Stimulated activated naive CD4-positive, alpha-beta T cell (primary cell): ENCODE data around the gene PRKCE.
"Not testable (repeated sequence)": the region's sequence is repeated elsewhere in the genome, so short reads cannot be mapped to it uniquely, and the experiment has no call there.

Experiments
- DNase-seq, 6 experiments: peaks; one replicate each; lab custom pipeline; 2025; lab: John Stamatoyannopoulos, UW

The PRKCE gene

DNA sequence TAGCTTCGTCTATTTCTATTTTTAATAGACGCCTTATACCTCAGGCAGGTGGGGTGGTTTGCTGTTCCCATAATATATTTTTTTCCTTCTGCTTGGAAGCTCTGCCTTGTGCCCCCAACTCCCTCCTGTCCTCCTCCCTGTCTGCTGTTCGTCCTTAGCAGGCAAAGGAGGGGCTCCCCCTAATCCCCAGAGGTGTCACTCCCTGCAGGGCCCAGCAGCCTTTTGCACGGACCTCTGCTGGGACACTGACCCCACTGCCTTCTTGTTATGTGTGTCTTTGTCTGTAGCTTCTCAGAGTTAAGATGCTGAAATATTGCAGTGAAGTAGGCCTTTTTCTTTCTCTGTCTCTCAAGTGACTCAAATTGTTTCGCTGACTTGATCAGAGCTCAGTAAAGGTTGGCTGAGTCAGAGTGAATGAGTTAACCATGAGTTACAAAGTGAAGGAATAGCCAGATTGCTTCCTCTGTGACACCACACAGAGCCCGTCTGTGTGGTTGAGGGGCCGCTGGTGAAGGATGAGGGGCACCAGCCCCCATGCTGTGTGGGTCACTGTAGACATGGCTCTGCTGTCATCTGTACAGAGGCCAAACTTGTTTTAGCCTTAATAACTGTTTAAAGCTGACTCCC, 47.7 kb downstream of the PRKCE start:
- DNase-seq, result no peak

DNA sequence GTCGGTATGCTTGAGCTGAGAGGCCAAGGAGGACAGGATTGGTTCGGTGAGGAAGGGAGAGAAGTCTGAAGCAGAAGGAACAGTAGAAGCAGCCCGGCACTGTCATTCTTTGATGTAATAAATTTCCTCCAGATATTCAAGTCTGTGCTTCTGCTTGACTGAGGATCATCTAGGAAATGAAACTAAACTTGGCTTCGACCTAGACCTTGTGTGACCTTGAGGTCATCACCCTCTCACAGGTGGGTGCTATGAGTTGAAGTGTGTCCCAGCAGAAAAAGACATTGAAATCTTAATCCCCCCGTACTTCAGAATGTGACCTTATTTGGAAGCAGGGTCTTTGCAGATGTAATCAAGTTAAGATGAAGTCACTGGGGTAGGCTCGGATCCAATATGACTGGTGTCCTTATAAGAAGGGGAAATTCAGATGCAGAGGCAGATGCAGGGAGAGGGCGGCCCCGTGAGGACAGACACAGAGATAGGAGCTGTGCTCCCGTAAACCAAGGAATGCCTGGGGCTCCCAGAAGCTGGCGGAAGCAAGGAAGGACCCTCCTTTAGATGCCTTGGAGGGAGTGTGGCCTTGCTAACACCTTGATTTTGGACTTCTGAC, 49.0 kb downstream of the PRKCE start:
- no peak for DNase-seq

DNA sequence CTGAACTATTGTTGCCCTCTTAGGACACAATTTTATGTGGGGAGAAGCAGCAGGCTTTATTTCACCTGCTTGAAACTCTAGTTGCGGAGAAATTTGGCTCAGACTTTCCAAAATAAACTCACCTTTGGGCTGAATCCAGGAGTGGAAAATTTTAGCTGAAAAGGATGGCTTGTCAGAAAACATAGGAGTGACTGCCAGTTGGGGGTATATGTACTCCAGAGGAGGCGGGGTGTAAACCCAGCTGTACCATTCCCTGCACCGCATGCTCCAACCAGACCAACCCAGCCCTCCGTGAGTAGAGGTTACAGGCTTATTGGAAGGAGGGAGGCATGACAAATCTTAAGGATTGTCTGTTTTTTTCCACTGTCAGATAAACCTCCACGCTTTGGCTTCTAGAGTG, 53.8 kb downstream of the PRKCE start:
- no peak for DNase-seq

DNA sequence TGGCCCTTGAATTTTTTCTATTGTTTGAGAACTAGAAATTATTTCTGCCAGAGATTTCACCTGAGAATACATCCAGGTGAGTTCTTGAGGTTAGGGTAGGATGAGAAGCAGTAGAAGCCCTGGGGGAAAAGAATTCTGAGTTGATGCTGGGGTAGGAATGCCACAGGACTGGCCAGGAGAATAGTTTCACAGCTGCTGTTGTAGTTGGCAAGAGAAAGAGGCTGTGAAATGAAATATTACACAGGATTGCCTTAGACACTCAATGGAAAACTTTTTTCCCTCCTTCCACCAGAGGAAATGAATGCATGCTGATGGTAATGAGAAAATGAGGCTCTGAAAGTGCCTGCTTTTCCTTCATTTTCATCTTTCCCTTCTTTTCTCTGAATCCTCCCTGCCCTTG, 54.6 kb downstream of the PRKCE start:
- no peak for DNase-seq

DNA sequence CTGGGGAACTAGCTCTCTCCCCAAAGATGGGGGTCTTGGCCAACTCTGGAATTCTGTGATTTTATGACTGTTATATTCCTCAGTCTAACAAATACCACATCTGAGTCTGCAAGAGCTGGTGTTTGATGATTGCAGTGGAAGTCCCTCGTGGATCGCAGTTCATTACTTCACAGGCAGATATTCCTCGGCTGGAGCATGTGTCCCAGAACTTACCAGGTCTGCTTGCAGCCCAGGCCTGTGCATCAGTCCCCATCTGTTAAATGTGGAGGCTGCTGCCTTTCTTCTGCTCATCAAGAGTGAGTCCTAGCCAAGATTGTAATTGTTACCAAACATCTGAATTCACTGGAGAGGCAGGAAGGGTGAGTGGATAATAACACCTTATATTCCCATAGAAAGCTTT, 55.5 kb downstream of the PRKCE start:
- no peak for DNase-seq

DNA sequence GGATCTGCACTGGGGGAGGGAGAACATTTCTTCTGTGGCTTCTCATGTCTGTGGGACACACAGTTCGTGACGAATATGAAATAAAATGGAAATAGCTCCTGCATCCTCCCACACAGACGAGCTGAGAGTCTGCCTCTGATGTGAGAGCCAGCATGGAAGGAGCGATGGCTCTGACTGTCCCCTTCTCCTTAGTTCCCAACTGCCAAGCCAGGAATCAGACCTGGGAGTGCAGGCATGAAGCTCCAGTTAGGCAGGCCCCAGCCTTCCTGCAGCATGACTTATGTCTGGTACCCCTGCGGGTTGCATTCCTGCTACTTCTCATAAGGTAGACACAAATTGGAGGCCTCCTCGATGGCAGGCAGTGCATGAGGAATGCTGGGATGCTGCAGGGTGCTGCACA, 56.2 kb downstream of the PRKCE start:
- no peak for DNase-seq

DNA sequence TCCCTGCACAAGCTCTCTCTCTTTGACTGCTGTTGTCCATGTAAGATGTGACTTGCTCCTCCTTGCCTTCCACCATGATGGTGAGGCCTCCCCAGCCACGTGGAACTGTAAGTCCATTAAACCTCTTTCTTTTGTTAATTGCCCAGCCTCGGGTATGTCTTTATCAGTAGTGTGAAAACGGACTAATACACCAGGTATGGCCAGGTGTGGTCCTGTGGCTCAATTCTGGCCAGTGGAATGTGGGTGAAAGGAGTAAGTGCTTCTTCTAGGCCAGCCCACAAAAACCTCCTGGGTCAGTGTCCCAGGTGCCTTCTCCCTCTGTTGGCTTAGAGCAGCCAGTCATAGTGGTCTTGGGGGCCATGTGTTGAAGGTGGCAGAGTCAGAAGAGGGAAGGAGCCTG, 57.0 kb downstream of the PRKCE start:
- no peak for DNase-seq

DNA sequence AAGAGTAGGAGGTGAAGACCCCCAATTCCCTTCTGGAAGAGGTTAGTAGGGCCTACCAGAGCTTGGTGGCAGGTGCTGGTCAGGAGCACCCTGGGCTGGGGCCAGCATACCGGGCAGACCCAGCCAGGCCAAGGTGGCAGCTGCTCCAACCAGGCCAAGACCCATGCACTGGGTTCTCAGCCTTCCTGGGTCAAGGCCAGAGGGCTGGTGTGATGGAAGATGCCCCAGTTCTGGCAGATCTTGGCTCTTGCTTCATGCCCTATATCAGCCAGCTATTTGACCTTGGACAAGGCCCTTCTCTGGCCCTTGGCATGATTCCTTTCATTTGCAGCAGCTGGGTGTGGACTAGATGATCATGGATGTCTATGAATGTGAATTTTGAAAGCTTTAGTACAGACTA, 57.7 kb downstream of the PRKCE start:
- no peak for DNase-seq

DNA sequence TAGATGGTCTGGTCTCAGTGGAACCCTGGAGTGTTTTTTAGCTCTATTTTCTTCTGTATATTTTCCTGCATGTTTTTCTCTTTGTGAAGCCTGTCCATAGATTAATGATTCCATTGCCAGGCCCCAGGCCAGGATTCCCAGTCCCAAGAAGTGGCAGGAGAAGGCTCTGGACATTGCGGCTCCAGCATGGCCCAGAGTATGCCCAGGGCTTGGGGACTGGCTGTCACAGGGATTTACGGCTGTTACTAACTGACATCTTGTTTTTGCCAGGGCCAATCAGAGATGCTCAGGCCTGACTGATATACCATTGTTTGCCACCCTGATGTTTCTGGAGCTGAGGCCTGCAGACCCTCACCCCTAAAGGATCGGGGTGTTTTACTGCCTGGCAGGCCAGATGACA, 59.0 kb downstream of the PRKCE start:
- no peak for DNase-seq

DNA sequence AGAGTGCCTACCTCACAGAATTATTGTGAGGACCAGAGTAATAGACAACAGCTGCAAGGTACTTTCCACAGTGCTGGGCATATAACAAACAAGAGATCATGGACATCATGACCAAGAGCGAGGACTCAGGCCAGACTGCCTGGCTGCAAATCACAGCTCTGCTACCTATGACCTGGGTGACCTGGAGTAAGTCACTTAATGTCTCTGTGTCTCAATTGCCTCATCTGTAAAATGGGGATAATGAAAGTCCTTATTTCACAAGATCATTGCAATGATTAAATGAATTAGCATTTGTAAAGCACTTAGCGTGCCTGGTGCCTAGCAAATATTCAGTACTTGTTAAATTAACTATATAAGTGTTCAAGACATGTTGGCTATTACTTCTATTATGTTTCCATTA, 59.7 kb downstream of the PRKCE start:
- DNase-seq, result no peak

DNA sequence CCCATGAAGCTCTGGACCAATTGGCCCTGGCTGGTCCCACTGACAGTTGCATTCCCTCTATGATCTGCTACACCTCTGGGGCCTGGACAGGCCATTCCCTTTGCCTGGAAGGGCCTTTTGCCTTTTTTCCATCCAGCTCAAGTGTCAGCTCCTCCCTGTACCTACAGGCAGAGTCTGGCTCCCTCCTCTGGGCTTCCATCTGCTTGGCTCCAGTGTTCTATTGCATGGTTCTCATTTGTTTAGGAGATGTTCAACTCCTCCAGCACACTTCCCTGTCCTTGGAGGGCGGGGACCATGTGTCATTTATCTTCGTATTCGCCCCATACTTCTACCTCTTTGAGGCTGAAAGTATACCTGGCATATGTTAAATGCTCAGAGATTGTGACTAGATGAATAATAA, 61.1 kb downstream of the PRKCE start:
- DNase-seq, result no peak

DNA sequence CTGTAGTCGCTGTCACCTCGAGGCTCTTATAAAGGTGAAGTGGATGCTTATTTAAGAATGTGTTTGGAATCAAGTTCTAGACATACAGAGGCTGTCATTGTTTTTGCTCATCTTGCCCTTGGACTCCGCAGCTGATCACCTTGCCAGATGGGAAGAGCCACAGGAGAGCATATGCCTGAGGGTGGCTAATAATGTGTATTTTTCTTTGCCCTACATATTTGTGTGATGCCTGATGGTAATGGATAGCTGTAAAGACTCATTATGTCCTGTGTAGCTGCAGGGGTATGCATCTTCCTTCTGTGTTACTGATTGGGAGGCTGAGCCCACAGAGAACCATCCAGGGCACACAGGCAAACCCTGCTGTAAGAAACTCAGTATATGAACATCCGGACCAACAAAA, 61.7 kb downstream of the PRKCE start:
- no peak for DNase-seq

DNA sequence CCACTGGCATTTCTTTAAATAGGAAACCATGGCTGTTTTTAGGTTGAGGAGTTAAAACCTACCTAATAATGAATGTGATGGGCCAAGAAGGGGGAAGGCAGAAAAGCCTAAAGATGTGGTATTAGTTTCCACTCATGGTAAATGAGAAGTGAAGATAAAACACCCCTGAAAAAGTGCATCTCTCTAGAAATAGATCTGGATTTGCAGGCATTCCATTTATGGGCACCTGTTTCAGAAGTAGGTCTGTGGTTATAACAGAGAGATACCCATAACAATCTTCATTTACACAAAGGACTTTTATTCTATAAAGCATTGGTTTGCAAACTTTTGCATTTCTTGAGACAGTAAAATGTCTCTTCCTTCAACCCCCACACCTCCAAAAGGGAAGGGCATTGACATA, 62.1 kb downstream of the PRKCE start:
- no peak for DNase-seq

DNA sequence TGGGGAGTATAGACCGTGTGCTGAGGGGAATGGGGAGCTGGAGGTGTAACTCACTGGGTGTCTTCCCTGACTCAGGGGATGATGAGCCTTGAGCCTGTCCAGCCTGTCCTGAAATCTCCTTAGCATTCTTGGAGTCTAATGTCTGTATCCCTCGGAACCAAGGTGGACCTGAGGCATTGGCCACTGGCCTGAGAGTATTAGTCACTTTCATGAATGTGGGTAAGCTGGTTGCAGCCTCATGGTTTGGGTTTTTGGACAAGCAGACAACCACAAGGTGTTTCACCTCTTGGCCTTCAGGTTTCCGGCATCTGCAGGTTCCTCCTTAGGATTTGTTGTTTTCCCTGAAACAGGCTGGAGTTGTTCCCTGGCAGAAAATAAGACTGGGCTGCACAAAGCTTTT, 63.2 kb downstream of the PRKCE start:
- no peak for DNase-seq

DNA sequence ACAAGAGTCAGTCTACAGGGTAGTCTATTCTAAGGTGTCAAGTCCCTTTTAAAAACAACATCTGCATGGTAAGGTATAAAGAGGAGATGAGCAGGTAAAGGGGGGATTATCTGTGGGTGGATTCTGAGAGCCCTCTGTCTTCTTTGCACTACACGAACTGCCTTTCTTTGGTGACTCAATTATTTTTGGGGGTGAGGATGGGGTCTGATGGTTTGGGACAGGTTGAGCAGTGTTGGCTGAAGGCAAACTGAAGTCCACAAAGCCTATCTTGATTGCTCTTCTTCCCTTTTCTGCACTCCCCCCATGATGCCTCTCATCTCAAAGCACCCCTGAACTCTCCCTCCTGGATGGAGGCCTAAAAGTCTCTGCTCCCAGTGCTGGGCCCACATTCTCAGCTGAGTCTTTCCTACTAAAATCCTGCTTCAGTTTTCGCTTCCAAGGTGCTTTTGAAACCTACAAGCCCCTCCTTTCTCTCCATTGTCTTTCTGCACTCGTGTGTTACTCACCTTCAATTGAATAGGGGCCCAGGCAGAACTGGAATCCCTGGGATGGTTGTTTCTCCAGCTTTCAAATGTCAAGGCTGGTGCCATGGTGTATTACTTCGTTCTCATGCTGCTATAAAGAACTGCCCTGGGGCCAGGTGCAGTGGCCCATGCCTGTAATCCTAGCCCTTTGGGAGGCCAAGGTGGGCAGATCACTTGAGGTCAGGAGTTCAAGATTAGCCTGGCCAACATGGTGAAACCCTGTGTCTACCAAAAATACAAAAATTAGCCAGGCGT, 64.3 kb downstream of the PRKCE start:
- DNase-seq, result no peak

DNA sequence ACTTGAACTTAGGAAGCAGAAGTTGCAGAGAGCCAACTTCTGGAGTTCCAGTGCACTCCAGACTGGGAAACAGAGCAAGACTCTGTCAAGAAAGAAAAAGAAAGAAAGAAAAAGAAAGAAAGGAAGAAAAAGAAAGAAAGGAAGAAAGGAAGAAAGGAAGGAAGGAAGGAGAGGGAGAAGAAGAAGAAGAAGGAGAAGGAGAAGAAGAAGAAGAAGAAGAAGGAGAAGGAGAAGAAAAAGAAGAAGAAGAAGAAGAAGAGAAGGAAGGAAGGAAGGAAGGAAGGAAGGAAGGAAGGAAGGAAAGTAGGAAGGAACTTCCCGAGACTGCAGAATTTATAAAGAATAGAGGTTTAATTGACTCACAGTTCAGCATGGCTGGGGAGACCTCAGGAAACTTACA, 65.0 kb downstream of the PRKCE start:
- not testable (repeated sequence) for DNase-seq

DNA sequence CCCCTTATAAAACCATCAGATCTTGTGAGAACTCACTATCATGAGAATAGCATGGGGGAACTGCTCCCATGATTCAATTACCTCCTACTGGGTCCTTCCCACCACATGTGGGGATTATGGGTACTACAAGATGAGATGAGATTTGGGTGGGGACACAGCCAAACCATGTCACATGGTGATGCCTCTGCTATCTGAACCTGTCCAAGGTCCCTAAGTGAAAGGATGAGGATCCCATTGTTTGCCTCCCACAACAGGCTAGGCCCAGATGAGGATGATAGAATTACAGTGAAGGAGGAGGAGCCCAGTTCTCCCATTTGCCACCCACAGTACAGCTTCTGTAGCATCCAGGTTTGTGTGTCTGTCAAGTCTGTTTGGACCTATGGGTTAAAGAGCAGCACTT, 65.4 kb downstream of the PRKCE start:
- no peak for DNase-seq

DNA sequence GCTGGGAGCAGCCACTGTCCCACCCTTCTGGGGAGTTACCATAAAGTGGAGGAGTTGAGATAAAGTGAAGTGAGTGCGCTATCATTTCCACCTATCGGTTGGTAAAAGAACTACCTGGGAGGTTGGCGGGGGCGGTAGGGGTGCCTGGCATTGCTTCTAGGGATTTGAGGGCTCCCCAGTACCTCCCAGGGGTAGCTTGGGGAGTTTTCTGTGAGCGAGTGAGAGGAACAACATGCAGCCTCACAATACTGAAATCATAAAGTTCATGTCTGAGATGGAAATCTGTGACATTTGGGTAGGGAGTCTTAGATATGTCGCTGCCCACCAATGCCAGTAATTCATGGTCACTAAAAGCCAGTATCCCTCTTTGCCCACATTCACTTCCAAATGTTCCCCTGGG, 68.7 kb downstream of the PRKCE start:
- DNase-seq, result no peak

DNA sequence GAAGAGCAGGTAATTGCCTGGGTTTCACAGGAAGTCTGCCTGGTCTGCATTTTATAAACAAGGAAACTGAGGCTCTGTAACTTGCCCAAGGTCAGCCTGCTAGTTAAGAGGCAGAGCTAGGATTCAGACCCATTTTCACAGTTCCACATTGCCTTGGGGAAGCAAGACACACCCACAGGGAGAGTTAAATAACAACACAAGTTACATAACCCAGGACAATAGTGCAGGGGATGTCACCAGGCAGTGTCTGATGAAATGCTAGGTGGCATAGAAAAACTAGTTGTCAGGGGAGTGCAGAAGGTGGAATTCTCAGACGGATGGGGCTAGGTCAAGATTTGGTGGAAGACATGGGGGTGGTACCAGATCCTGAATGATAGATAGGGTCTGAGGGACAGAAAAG, 69.7 kb downstream of the PRKCE start:
- no peak for DNase-seq

DNA sequence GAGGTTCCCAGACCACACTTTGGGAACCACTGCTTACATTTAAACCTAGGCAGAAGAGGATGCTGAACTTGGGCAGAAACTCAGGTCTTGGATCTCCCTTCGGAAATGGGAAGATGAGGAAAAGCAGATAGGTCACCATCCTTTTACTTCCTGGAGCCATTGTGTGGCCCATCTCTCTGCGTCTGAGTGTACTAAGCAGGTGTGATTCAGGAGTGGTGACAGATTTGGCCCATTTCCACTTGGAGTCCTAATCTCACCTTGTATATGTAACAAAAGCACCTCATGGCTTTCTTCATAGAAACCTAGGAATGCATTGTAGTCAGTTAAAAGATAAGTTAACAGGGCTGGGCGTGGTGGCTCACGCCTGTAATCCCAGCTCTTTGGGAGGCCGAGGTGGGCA, 71.0 kb downstream of the PRKCE start:
- no peak for DNase-seq

DNA sequence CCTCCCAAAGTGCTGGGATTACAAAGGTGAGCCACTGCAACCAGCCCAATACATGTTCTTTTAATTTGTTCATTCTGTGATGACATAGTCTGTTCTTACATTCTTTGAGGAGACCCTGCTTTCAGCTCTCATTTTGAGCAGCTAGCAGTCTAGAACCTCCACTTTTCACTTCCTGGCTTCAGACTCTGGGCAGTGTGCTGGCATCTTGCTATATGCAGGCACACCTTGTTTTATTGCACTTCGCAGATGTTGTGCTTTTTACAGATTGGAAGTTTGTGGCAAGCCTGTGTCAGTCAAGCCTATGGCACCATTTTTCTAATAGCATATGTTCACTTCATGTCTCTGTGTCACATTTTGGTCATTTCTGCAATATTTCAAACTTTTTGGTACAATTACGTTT, 72.4 kb downstream of the PRKCE start:
- no peak for DNase-seq

DNA sequence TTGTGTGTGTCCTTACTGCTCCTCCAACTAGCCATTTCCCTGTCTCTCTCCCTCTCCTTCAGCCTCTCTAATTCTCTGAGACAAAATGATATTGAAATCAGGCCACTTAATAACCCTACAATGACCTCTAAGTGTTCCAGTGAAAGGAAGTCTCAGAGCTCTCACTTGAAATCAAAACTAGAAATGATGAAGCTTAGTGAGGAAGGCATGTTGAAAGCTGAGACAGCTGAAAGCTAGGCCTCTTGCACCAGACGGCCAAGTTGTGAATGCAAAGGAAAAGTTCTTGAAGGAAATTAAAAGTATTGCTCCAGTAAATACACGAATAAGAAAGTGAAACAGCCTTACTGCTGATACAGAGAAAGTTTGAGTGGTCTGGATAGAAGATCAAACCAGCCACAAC, 72.9 kb downstream of the PRKCE start:
- DNase-seq, result no peak

DNA sequence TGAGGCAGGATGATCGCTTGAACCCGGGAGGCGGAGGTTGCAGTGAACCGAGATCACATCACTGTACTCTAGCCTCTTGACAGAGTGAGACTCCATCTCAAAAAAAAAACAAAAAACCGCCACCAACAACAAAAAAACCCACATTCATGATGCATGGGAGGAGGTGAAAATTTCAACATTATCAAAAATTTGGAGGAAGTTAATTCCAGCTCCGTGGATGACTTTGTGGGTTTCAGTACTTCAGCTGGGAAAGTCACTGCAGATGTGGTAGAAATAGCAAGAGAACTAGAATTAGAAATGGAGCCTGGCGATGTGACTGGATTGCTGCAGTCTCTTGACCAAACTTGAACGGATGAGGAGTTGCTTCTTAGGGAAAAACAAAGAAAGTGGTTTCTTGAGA, 74.3 kb downstream of the PRKCE start:
- no peak for DNase-seq

DNA sequence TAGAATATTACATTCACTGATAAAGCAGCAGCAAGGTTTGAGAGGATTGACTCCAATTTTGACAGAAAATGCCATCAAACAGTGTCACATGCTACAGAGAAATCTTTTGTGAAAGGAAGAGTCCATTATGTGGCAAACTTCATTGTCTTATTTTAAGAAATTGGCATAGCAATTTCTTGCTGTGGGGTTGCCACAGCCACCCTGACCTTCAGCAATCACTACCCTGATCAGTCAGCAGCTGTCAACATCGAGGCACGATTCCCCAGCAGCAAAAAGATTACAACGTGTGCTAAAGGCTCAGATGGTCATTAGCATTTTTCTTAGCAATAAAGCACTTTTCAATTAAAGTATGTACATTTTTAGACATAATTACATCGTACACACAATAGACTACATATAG, 74.7 kb downstream of the PRKCE start:
- DNase-seq, result no peak
